ENCODE measurements around the gene UBL5.

Gene UBL5

GRCh38 chr19:9856609-9857008 is 28.9 kb downstream of the UBL5 start:
- FAIRE-seq = no peak

GRCh38 chr19:9857076-9857721 is 29.5 kb downstream of the UBL5 start:
- FAIRE-seq = no peak

- no peak for FAIRE-seq
Observed at GRCh38 chr19:9857920-9858746, 30.4 kb downstream of the UBL5 start.

GRCh38 chr19:9858766-9859165 is 31.0 kb downstream of the UBL5 start:
- FAIRE-seq = no peak

GRCh38 chr19:9860407-9860806 is 32.7 kb downstream of the UBL5 start:
- FAIRE-seq = no peak

DNA sequence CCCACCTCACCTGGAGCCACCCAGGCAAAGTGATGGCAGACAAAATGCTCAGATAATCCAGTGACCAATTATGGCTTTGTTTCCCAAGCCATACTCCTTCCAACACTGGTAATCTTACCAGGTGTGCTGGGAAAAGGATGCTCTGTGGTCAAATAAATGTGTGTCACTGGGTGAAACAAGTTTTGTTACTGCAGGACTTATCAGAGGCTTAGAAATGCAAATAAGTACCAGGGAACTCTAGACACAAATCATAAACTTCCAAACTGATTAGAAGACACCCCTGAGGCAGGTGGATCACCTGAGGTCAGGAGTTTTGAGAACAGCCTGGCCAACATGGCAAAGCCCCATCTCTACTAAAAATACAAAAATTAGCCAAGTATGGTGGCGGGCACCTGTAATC is 33.8 kb downstream of the UBL5 start:
- no peak for FAIRE-seq

DNA sequence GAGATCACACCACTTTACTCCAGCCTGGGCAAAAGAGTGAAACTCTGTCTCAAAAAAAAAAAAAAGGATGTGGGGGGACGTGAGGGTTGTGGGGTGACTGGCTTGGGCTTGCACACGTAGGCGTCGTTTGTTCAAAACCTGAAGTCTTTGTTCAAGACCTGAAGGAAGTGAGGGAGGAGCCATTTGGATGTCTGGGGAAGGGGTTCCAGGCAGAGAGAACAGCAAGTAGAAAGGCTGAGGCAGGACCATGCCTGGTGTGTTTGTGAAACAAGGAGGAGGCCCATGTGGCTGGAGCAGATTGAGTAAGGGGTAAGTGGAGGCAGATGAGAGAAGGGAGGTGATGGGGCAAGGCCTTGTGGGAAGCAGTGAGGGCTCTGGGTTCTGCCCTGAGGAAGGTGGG is 35.2 kb downstream of the UBL5 start:
- no peak for FAIRE-seq

DNA sequence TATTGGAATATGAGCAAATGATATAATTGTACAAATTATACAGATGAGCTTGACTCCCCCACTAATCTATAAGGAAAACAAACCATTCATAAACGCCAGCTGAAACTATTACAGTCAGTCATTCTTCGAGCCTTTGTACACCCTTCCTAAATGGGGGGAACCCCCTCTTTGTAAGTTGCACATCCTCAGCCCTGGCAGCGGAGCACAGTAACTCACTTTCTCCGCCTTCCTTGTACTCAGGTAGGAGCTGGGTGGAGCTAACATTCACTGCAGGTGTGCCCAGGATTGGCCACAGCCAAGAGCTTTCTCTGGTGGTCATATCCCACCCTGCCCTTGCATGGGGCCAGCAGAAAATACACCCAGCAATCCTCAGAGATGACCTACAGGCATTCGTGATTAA is 36.0 kb downstream of the UBL5 start:
- no peak for FAIRE-seq

GRCh38 chr19:9865732-9866501 is 38.2 kb downstream of the UBL5 start:
- no peak for FAIRE-seq

DNA sequence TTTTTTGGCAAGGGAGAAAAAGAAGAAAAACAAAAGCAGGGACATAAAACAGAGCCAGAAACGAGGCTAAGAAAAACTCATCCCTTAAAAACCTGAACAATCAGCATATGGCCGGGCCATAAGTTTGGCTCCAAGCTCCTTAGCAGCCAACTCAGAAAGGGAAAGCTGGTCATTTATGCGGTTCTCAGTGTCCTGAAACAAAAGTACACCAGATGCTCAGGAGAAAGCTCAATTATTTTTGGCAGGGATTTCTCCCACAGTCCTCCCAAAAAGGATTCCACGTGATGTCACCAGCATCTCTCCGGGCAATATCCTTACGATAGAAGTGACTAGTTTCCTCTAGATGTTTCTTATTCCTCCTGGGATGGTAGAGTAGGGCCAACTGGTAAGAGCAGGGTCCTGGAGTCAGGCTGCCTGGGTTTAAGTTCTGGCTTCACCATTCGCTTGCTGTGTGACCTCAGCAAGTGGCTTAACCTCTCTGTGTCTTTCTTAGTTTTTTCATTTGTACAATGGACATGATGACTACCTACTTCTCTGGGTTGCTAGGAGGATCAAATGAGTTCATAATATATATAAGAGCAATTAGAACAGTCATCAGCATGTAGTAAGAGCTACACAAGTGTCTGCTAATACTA is 41.4 kb downstream of the UBL5 start:
- FAIRE-seq = no peak

DNA sequence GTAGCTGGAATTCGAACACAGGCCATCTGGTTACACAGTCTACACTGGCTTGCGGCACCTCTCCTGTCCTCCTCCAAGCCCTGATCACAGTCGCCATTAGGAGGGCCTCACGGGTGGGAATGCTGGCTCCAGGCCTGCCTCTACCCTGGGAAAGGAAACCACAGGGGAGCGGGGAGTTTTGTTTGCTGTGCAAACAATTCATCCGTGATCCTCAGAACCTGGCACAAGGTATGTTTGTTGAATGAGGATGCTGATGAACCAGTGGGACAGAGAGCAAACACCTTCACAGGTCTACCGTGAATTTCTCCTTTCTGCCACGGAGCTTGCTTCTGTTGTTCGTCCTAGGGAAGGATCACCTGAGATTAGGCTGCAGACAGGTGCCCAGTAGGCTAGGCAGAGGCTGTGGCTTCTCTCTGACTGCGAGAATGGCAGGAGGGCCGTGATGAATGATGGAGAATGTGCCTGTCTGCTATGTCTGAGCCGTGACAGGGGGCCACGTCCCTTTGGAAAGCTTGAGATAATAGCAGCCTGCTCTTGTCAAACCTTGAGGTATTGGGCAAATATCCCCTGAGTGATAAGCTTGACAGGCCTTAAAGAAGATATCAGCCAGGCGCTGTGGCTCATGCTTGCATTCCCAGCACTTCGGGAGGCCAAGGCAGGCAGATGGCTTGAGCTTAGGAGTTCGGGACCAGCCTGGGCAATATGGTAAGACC is 44.1 kb downstream of the UBL5 start:
- no peak for FAIRE-seq

DNA sequence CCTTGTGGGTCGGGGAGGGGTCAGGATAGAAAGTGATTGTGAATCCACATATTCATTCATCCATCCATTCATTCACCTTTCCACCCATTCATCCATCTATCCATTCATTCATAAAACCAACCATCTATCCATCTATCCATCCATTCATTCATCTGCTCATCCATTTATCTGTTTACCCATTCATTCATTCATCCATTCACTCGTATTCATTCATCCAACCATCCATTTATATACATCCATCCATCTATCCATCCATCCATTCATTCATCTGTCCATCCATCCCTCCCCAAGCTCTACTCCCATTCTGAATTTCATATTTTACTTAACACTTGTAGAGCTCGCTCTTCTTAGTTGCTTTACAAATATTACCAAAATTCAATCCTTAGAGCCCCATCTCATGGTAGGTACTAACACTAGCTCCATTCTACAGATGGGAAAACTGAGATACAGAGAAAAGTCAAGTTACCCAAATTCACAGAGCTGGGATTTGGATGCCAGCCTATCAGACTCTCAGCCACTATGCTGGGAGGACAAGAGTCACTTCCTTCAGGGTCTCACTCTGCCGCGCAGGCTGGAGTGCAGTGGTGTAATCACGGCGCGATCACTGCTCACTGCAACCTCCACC is 45.0 kb downstream of the UBL5 start:
- no peak for FAIRE-seq

GRCh38 chr19:9875031-9875627 is 47.4 kb downstream of the UBL5 start:
- no peak for FAIRE-seq

DNA sequence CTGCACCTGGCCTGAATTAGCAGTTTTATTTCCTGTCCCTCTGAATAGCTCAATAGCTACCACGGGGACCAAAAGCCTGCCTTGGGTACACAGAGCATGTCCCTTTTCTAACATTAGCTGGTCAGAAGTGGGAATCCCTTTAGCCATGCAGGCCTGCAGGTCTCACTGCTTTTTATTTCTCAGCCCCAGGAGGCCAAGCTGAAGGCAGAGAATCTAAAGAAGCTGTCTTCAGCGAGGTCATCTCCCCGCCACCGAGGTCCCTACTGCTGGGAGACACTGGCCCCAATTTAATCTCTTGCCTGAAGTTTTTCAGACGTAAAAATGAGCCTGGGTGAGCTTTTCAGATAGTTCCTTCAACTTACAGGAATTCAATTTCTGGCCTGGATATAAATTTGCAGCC is 48.1 kb downstream of the UBL5 start:
- FAIRE-seq = no peak

GRCh38 chr19:9877780-9878510 is 50.2 kb downstream of the UBL5 start:
- FAIRE-seq = no peak

DNA sequence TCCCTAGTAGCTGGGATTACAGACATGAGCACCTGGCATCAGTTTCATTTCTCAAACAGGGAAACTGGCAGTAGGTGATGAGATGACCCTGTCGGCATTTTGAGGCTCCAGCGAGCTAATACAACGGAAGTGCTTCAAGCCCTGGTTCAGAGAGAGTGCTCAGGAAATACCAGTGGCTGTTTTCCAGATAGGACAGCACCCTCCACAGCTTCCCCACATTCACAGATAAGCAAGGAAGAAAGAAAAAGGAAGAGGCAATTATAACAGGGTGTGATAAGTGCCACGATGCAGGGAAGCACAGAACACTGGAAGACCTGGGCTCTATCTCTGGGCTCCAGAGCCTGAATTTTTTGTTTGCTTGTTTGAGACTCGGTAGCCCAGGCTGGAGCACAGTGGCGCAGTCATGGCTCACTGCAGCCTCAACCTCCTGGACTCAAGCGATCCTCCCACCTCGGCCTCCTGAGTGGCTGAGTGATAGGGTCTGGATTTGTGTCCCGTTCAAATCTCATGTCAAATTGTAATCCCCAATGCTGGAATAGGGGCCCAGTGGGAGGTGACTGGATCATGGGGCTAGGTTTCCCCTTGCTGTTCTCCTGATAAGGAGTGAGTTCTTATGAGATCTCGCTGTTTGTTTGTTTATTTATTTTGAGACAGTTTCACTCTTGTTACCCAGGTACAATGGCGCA is 50.9 kb downstream of the UBL5 start:
- no peak for FAIRE-seq
